ENCODE results near the gene MDM4.

Gene MDM4

DNA sequence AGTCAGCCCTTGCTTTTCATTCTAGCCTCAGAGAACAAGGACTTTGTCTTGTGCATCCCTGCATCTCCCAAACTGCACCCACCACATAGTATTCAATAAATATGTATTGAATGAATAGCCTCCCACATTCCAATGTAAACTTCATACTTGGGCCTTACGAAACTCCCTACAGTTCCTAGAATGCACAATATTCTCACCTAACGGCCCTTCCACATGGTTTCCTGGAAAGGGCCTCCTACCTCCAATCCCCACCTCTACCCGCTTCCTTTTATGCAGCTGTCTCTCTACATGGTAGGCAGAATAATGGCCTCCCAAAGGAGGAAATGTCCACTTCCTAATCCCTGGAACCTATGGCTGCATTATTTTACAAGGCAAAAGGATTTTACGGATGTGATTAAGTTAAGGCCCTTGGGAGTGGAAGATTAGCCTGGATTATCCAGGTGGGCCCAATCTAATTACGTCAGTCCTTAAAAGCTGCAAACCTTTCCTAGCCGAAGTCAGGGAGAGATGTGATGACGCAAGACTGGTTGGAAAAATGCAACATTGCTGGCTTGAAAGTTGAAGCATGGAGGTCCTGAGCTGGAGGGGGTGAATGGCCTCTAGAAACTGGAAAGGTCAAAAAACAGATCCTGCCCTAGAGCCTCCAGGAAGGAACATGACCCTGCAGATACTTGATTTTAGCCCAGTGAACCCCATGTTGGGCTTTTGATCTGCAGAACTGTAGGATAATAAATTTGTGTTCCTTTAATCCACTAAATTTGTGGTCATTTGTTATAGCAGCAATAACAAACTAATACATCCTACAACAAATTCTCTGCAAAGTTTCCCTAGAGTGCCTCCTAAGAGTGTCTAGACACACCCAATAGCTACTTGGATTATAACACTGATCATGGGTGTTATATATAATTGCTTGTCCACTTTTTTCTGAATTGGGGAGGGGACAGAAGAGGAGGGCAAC, 16.4 kb upstream of the MDM4 start:
- TF ChIP-seq, protein P1, sequence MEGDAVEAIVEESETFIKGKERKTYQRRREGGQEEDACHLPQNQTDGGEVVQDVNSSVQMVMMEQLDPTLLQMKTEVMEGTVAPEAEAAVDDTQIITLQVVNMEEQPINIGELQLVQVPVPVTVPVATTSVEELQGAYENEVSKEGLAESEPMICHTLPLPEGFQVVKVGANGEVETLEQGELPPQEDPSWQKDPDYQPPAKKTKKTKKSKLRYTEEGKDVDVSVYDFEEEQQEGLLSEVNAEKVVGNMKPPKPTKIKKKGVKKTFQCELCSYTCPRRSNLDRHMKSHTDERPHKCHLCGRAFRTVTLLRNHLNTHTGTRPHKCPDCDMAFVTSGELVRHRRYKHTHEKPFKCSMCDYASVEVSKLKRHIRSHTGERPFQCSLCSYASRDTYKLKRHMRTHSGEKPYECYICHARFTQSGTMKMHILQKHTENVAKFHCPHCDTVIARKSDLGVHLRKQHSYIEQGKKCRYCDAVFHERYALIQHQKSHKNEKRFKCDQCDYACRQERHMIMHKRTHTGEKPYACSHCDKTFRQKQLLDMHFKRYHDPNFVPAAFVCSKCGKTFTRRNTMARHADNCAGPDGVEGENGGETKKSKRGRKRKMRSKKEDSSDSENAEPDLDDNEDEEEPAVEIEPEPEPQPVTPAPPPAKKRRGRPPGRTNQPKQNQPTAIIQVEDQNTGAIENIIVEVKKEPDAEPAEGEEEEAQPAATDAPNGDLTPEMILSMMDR (IDR thresholded peaks at IDR 0.05; ENCODE audit: insufficient read depth, missing control alignments), result no peak
- FAIRE-seq (peak; percentile 64), DNase-seq (ENCODE audit: insufficient read length, low spot score) (no peak)

DNA sequence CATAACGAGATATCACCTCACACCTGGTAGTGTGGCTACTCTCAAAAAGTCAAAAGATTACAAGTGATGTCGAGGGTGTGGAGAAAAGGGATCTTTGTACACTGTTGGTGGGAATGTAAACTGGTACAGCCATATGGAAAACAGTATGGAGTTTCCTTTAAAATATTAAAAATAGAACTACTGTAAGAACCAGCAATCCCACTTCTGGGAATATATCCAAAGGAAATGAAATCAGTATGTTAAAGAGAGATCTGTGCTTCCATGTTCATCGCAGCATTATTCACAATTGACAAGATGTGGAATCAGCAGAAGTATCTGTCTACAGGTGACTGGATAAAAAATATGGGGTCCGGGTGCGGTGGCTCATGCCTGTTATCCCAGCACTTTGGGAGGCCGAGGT, 14.0 kb upstream of the MDM4 start:
- FAIRE-seq (no peak), DNase-seq (ENCODE audit: insufficient read length, low spot score) (no peak)

DNA sequence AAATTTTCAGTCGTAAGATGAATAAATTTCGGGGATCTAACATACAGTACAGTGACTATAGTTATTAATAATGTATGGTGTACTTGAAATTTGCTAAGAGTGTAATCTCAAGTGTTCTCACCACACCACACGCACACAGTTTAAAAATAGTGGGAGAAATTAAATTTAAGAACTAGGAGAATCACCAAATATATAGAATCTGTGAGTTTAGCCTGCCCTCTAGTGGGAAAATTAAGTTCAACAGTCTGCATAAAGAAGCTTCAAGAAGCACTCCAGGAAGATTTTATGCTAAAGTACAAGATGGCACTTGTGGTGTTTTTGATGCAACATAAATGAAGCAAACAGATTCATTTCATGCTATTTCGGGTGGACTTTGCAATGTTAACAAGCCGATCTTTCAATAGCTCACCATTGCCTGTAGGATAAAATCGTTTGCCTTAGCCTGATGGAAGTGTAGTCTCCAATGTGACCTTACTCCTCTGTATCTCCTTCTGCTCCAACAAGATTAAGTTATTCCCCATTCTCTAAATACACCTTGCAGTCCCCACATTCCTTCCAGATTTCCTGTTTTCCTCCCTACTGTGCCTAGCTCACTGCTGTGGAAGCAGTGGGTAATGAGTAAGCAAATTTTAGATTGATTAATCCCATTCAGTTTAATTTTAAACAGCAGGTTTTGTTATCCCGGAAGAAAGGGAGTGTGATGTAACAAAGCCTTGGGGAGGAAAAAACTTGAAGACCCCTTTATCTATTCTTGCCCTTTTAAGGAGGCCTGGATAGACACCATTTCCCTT, 12.9 kb upstream of the MDM4 start:
- TF ChIP-seq, protein P1 (IDR thresholded peaks at IDR 0.05; ENCODE audit: insufficient read depth, missing control alignments), result peak; percentile 97
- DNase-seq (ENCODE audit: insufficient read length, low spot score), result no peak
- FAIRE-seq, result peak; percentile 95

More for the DNA sequence above, 14.0 kb upstream of the MDM4 start:
- TF ChIP-seq, protein P1 (IDR thresholded peaks at IDR 0.05; ENCODE audit: insufficient read depth, missing control alignments), result no peak

DNA sequence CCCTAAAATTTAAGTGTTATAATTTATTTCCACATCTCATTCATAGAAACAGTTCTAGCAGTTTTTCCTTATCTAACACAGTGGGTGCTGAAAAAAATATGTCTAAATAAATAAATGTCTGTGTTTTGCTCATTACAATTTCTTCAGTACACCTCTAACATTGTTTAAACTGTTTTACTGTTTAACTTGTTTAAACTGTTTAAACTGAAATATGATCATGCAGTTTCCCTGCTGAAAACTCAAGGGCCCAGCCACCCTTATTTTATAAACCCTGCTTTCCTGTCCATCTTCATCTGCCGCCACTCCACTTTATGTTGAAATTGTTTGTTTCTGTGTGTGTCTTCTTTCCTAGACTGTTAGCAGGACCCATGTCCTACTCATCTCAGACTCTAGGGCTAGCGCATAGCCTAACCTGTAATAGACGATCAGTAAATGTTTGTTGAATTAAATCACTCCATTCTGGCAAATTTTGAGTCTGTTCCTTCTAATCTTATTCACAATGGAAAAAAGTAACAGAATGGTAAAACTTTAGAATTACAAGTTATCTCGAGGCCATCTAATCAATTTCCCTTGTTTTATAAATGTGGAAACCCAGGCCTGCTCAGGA, 12.2 kb upstream of the MDM4 start:
- DNase-seq (ENCODE audit: insufficient read length, low spot score), result no peak
- TF ChIP-seq, protein P1 (IDR thresholded peaks at IDR 0.05; ENCODE audit: insufficient read depth, missing control alignments), result no peak
- FAIRE-seq, result no peak

DNA sequence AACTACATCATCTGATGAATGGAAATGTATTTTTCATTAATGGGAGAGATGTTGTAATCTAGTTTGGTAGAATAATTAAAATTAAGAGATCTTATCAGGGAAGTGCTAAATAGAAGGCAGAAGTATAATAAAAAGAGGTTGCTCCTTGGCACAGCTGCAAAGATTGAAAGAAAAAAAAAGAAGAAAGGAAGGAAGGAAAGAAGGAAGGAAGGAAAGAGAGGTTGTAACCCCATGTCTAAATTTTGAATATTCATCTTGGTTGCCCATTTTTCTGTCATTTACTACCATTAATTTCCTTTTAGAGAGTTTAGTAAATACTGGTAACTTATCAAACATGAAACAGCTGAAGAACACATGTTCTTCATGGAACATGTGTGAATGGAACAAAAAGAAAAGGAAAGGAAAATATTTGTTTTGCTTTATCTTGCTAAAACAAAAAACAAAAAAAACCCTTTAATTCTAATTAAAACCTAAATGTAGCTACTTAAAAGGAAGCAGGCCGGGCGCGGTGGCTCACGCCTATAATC, 10.5 kb upstream of the MDM4 start:
- TF ChIP-seq, protein P1 (IDR thresholded peaks at IDR 0.05; ENCODE audit: insufficient read depth, missing control alignments), result no peak
- no peak for FAIRE-seq
- DNase-seq (ENCODE audit: insufficient read length, low spot score), result no peak

- TF ChIP-seq, protein P1 (IDR thresholded peaks at IDR 0.05; ENCODE audit: insufficient read depth, missing control alignments), result no peak
- DNase-seq (ENCODE audit: insufficient read length, low spot score), result no peak
- no peak for FAIRE-seq
Observed at GRCh38 chr1:204506201-204506968, 9.8 kb upstream of the MDM4 start.

All from D721Med (cell line).